GM21576 (cell line): Measurements from ENCODE around the gene C1orf159.

Experiments
- ATAC-seq: cut with Tn5 transposase; IDR thresholded peaks from one replicate; pipeline ENCODE4 v1.9.1; 2021; ENCODE audit warnings: mild to moderate bottlenecking, moderate library complexity; ENCODE audit not compliant: unreplicated experiment

The C1orf159 gene

DNA sequence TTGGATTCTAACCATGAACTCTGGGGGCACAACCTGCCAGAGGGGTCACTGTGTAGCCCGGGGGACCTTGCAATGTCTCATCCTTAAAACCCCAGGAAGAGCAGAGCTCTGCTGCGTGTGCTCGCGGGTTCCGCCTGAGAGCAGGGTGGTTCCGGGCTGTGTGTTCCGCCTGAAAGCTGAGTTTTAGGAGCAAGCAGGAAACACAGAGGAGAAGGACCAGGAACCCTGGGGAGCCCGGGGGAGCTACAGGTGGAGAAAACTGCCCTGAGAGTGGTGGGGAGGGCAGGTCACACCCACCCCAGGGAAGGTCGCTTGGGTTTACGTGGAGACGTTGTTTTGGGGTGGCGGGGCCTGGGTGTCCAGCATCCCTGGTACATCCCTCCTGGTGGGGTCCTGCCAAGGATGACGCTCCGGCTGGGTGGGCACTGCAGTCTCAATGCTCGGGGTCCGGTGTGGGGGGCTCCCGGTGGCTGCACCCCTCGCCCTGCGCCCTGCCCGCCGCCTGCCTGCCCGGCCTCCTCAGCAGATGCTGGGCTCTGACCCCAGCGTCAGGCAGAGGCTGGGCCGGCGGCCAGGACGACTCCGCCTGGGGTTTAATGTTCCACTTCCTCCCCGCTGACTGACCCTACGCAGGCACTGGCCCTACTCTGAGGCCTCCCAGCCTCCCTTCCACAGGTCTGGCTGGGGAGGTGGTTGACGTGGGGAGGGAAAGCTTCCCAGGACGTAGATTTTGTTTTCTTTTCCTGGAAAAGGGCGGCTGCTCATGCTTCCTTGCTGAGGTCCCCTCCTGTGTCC is 17.3 kb upstream of the C1orf159 start:
- ATAC-seq, result no peak

DNA sequence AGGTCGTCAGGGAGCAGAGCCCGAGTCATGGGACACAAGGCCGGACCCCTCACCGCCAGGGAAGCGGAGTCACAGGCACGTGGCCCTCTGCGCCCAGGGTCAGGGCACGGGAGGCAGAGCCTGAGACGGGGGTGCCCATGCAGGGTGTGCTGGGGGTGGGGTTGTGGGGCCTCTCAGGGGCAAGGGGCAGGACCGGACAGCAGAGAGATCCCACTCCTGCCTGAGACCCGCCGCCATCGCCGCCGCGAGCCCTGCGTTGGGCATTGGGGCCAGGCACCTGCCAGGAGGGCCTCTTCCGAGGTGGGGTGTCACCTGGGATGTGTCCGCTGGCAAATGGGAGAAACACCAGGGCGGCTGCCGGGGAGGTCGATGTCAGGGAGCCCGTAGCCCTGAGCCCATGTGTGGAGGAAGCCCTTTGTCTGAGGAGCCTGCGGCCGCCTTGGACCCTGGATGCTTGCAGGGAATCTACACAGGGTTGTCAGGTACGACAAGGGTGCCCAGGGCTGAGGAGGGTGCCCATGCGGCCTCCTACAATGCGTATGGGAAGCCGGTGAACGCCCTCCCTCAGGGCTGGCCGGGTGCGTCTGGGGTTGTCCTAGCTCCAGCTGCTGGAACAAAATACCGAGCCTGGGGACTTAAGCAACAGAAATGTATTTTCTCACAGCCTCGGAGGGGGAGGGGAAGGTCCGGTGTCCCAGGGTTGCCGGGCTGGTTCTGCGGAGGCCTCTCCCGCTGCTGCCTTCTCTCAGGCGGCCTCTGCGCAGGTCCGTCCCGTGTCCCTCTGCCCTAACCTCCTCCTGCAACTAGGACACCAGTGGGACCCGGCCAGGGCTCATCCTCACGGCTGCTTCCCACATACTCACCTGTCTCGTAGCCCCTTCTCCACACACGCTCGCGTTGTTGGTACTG is 16.4 kb upstream of the C1orf159 start:
- ATAC-seq, result no peak

- no peak for ATAC-seq
Measured at GRCh38 chr1:1130206-1131120, 14.6 kb upstream of the C1orf159 start.

GRCh38 chr1:1129381-1129821 is 13.5 kb upstream of the C1orf159 start:
- ATAC-seq, result no peak

DNA sequence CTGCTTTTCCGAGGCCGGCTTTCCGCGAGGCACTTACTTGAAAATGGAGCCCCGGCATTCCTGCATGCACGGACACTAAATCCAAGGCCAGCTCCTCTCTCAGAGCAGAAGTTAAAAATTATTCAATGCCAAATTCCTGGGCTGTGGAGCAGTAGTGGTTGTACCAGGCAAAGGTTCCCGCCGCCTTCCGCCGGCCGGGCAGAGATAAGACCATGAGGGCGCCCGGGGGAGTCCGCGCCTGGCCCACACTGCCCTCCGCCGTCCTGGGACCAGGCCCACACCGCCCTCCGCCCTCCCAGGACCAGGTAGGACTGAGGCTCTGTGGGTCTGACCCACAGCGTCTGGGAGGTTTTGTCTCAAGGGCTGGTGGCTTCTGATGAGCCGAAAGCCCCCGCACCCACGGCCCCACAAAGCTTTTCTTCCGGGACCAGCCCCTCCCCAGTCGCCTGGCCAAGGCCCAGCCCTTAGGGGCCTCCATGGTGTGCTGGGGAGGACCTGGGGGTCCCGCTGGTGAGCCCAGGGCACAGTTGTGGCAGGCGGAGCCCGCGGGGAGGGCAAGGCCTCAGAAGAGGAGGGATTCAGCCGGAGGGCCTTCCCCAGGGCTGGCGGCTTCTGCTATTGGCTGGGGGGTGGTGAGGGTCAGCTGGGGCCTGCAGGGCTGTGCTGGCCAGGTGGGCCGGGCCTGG is 12.7 kb upstream of the C1orf159 start:
- no peak for ATAC-seq

DNA sequence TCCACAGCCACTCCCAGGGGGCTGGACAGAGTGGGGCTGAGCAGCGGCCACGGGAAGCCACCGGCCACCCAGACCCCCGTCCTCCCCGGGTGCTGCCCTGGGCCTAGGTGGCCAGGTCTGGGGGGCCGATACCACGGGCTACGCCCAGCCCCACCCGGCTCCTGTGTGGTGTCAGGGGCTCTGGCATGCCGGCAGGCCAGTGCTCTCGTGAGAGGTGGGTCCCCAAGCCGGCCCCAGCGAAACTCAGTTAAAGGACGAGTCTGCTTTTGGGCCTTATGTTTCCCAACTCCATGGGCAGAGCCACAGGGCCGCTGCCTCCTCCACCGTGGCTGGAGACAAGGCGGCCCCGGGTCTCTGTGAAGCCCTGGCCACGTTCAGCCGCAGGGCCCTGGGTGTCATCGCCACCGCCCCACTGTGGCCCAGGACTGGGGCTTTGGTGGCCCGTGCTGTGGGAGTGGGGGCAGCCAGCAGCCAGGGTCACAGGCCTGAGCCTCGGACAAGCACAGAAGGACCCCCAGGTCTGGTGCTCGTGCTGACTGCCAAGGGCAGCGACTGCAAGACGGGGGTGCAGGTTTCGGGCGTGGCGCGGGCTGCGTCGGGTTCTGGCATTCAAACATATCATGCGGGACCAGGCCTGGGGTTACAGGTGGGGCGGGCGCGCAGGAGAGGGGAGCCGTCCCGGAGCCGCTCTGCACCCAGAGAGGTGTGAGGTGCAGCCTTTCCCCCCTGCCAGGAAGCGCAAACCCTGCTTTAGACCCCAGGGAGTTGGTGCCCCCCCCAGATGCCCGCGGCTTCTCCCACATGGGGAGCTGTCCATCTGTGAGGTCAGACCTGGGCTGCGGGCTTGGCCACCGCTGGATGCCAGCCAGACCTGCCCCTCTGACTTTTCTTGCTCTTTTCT is 11.9 kb upstream of the C1orf159 start:
- no peak for ATAC-seq

DNA sequence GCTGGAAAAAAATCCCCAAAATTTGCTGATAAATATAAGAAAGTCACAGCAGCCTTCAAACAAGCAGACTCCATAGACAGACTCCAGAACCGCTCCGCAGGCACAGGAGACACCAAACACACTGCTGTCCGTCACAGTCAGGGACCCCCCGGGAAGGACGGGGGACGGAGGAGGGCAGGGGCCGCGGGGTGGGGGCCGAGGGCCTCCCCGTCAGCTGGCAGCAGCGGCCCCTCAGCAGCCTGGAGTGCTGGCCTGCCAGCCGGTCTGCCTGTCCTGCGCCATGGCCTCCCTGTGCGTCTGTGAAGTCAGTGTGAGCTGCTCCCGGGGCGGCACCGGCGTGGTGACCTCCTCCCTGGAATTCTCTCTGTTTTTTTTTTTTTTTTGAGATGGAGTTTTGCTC is 10.1 kb upstream of the C1orf159 start:
- no peak for ATAC-seq

DNA sequence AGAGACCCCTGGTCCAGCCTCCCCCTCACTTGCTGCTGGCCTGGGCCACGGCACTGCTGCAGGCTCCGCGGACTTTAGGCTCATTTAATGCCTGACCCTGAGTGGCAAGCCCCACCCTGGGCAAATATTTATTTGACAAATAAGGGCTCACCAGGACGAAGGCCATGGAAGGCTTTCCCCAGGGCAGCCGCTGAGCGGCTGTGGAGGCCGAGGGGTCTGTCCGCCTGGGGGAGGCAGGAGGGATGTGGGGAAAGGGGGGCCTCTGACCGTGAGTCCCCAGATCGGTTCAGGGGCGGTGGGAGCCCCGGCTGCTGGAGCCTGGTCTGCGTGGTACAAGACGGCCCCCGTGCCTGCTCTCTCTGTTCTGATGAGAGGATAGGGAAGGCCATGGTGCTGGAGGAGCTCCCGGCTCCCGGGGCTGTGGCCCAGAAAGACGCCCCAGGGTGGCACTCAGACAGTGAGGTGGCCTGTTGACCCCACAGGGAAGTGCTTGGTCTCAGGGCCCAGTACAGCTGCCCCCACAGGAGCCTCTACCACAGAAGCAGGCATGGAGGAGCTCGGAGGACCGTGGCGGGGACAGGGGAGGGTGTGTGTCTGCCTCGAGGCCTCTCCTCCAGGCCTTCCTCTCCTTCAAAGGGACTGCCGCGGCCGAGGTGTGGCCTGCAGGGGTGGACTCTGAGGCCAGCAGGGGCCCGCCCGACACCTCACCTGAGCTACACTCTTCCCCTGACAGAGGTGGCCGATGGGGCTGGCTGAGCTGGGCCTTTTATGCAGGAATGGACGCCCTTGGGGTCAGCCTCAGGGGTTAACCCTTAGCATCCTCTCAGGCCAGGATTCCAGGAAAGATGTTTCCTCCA is 9.1 kb upstream of the C1orf159 start:
- no peak for ATAC-seq

DNA sequence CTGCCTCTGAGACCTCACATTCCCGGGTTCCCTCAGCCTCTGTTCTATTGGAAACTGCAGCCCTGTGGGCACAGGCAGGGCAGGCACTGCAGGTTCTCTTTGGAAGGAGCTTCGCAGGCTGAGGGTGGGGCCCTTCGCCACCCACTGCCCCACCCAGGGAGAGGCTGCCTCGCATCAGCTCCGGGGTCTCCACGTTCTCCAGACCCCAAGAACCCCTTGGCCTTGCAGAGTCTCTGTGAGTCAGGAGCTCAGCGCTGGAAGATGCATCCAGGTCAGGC is 8.6 kb upstream of the C1orf159 start:
- no peak for ATAC-seq

DNA sequence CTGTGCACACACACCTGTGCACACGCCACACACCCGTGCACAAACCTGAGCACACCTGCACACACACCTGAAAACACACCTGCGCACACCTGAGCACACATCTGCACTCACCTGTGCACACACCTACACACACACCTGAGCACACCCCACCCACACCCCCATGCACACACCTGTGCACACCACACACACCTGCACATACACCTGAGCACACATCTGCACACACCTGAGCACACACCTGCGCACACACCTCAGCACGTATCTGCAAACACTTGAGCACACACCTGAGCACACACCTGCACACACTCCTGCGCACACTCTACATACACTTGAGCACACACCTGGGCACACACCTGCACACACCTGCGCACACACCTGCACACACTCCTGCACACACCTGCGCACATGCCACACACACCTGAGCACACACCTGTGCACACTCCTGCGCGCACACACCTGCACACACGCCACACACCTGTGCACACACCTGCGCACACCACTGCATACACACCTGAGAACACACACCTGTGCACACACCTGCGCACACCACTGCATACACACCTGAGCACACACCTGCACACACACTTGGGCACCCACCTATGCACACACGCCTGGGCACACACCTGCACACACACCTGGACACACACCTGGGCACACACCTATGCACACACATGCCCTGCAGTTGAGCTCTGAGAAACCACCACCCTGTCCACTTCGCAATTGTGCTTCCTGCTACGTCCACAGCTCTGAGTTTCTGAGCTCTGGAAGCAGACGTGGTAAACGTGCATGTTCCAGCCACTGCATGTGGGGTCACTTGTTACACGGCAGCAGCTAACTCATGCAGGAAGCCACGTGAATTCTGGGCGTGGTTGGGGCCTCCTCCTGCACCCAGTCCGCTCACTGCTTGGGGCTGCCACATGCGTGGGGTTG is 8.0 kb upstream of the C1orf159 start:
- ATAC-seq, result no peak

GRCh38 chr1:1122981-1123480 is 7.1 kb upstream of the C1orf159 start:
- ATAC-seq, result no peak

DNA sequence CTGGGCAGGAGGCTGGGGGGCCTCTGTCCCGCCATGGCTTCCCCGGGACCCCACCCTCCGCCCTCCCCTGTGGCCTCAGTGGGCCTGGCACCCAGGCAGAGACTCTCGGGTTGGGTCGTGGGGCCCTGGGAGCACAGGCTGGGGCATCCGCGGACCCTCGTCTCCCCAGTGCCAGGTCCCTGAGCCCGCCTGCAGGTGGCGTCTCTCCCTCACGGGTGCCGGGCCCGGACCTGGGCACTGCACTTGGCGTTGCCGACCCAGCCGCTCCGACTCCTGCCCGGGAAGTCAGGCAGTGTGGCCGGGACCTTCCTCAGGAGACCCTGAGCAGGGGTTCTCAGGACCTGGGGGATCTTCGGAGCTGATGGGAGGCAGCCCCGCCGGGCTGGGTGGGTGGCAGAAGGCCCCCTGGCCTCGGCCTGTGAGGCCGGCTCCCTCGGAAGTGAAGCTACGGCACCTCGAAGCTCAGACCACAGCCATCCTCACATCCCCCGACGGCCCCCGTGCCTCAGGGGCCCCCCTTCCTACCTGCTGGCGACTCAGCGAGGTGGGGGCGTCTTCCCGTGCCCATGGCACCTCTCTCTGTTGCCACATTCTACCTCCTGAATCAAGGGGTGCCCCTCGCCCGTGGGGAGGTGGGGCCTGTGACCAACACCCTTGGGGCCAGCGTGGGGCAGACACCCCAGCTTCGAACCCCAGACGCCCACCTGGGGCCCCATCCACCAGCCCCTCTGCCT is 6.4 kb upstream of the C1orf159 start:
- no peak for ATAC-seq

DNA sequence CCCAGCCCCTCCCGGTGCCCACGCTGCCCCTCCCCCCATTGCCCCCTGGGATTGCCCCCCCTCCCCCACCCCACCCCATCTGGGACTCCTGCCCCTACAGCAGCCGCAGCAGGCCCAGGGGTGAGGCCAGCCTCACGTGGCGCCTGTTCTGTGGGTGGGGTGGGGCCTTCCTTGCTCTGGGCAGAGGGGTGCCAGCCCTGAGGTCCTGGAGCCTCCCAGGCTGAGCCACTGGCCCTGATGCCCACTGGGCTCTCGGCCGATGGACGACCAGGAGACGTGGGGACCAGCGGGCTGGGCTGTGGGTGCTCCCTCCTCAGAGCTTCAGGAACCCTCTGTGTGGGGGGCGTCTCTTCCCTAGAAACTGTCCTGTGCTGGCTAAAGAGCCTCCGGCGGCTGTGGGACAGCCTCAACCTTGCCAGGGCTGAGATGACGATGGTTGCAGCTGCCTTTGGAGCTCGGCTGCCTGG is 5.8 kb upstream of the C1orf159 start:
- no peak for ATAC-seq

DNA sequence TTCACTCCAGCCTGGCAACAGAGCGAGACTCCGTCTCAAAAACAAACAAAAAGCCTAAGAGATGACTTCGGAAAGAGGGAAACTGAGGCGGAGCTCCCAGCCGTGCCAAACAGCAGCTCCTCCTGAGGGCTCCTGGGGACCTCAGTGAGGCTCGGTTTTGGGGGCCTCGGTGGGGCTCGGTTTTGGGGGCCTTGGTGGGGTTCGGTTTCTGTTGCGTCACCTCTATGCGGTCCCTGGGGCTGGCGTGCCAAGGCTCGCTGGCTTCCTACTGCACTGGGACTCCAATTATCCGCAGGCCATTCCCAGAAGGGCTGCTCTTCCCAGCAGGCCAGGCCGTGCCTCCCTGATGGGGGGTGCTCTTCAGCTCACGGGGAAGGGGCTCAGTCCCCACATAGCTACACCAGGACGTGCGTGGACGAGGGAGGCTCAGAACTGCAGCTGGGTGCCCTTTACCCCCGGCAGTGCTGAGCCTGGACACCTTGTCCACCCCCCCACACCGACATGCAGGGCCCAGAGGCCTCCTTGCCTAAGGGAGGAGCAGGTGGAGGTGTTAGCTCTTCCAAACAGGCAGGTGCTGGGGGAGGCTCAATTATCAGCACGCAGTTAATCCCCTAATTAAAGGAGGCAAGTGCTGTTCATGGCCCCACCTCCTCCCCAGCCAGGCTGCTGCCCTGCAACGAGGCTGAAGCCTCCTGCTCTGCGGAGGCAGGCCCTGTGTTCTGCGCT is 5.1 kb upstream of the C1orf159 start:
- ATAC-seq, result no peak

DNA sequence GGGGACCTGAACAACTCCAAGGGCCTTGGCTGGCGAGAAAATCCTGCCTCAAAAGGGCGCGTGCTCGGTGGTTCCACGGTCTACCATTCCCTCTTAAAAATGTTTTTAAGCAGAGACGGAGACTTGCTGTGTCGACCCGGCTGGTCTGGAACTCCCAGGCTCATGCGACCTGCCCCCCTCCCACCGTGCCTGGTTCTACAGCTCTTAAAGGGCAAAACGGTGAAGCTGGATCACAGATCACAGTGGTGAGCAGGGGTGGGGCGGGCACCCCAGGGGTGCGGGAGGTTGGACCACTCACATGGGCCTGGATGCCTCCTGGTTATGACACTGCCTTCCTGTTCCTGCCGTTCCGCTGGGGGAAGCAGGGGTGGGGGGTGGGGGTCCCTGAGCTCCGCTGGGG is 4.2 kb upstream of the C1orf159 start:
- no peak for ATAC-seq
